Pancreas (tissue), 10 donors: ENCODE data around the gene ITPA. TPM values are rescaled to one million over a fixed set of nuclear protein-coding genes. Genes with fewer than 3 reads are reported as not detected.
A peak's percentile ranks its signal among the peaks of the same experiment; 100 is the strongest.

ENCODE experiments used
- ATAC-seq, 4 donors: fragments of 200-7000 bp; cut with Tn5 transposase; one replicate each; pipeline versions ENCODE4 v1.8.0 to v1.9.1; 2020; ENCODE audit warnings: mild to moderate bottlenecking in 4 of 4, moderate library complexity in 4 of 4
- DNase-seq, 6 donors: peaks; one replicate each; pipeline ENCODE4 v3.0.0-alpha.2; 2020
- FAIRE-seq: peaks from 2 replicates; lab custom pipeline; 2012; peaks lifted over from hg19 to GRCh38; lab: Jason Lieb, UNC
- H3K27ac ChIP-seq, 4 donors: fragments of 200-600 bp; sonication (generic); 1 replicate in 3 of 4; 2 replicates in 1 of 4; pipeline versions ENCODE4 v1.5.0 to v1.8.0; 2020
- H3K27me3 ChIP-seq, 4 donors: fragments of 200-600 bp; one replicate each; pipeline ENCODE4 v1.8.0; 2021
- H3K36me3 ChIP-seq, 3 donors: fragments of 200-600 bp; sonication (generic) in 1 of 3; one replicate each; pipeline versions ENCODE4 v1.5.0 to v1.8.0; 2020 to 2021
- H3K4me1 ChIP-seq, 3 donors: fragments of 200-600 bp; one replicate each; pipeline ENCODE4 v1.8.0; 2021
- H3K4me3 ChIP-seq, 4 donors: fragments of 200-600 bp; sonication (generic) in 2 of 4; one replicate each; pipeline versions ENCODE4 v1.5.0 to v1.8.0; 2020 to 2021
- H3K9me3 ChIP-seq, 4 donors: fragments of 200-600 bp; one replicate each; pipeline ENCODE4 v1.8.0; 2021
- CTCF ChIP-seq, 4 donors: fragments of 200-600 bp; sonication (generic) in 3 of 4; IDR thresholded peaks; one replicate each; pipeline versions ENCODE4 v1.5.0 to v1.8.0; 2021; ENCODE audit warnings: antibody characterized with exemption in 4 of 4
- whole genome bisulfite sequencing, 2 donors: extraction: QIAGEN DNeasy Blood & Tissue Kit; methylation state at CpG; one replicate each; pipeline ENCODE4 v1.1.7; 2013; 5-methylcytosine and 5-hydroxymethylcytosine counted together
- intact Hi-C, 3 donors: fragments of 100-400 bp; cut with DNase I; formaldehyde crosslinking; loops; one replicate each; pipeline versions ENCODE4 v1.11.1 to v1.14.2; 2022
- polyA plus RNA-seq, 2 donors: library from polyadenylated mRNA; stranded (reverse); fragments of 200-250 nt; gene quantifications; one replicate each; pipeline ENCODE4 v1.2.3, GENCODE V29; 2013
- total RNA-seq, 6 donors: library from RNA; stranded (reverse); fragmentation: NEBNext Ultra II Directional in 4 of 6; extraction: Animal tissue kit (Norgen Biotek cat#: 25700) in 4 of 6; gene quantifications; one replicate each; pipeline versions ENCODE4 v1.2.1 to v1.2.4, GENCODE V29; 2021 to 2023
- donor health status: healthy with polysubstance abuse.
- donor health status: DM: no; HTN: no; CAD: no; lungs with moderate emphysema.
- donor health status: DM: no; HTN: no; CAD: no.
- donor health status: control.
- donor health status: control.
- donor health status: Bipolar disorder and iron deficiency.
- donor health status: DM: yes; HTN: yes; CAD: no.
- donor health status: DM: no; HTN: no; CAD: no.
- donor health status: DM: no; HTN: no; CAD: no.
- donor health status: DM: yes; HTN: yes; CAD: no.

The ITPA gene
- total and polyA plus RNA-seq, 8 donors: 14.2 to 111 (median 25.9) TPM

GRCh38 chr20:3202965-3203314 lies 6.4 kb upstream of the ITPA start:
- Histone ChIP-seq H3K4me3 (peak overlapping the region; percentile 58 to 79 (median 68)), H3K27me3 (no peaks in the 10 kb centered on the region), H3K9me3 (no peaks in the 10 kb centered on the region), H3K4me1 (peaks cover 0 to 7% (median 0%) of the 10 kb centered on the region in 3 donors), H3K27ac (peak overlapping the region; percentile 74 to 86 (median 84)), H3K36me3 (peaks cover 0 to 23% (median 9%) of the 10 kb centered on the region in 3 donors)
- no peak for DNase-seq
- peak in 2 of 4 donors; percentile 16 for ATAC-seq
- WGBS, 2 donors: 13 to 27% methylated on average over 9 of the region's 9 CpGs
- intact Hi-C loops: no loop called here
- FAIRE-seq: no peak
- TF ChIP-seq CTCF (IDR thresholded peaks at IDR 0.05): no peak

DNA sequence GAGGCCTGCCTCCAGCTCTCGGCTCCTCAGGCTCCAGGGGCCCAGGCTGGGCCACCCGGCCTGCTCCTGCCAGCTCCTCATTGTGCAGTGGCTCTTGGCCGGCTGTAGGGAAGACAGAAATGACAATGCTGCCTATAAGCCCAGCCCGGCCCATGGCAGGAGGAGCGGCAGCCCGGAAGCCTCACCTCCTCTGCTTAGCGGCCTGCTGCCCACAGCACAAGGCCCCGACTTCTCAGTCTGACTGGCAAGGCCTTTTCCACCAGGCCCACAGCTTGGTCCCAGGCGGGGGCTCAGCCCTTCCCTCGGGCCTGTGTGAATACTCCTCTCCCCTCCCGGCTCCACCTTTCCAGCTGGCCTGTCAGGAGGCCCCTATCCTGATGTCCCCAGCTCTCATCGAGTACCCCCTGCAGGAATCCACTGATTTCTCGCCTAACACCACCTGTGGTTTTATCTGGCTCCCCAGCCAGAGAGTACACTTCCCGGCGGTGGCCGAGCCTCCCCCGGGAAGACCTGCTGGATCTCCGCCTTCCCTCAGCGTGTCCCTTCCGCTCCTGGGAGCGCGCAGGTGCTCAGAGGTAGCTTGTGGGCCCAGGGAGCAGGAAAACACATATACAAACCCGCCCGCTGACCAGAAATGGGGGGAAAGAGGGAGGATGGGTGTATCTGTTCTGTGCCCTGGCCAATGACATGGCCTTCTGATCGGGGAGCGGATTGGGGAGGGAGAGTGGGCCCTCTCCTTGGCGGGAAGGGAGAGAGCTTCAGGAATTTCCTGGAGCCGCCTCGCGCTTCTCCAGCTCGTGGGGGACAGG lies 5.8 kb upstream of the ITPA start:
- intact Hi-C loops: no loop called here
- H3K4me3 ChIP-seq: peak overlapping the region; percentile 58 to 79 (median 68)
- FAIRE-seq (no peak), DNase-seq (peak; percentile 38 to 73 (median 52)), ATAC-seq (peak; percentile 49 to 59 (median 56))
- peaks cover 0 to 11% (median 0%) of the 10 kb centered on the region in 3 donors for H3K4me1 ChIP-seq
- peak overlapping the region; percentile 74 to 86 (median 84) for H3K27ac ChIP-seq
- H3K27me3 ChIP-seq: no peaks in the 10 kb centered on the region
- 2 to 4% methylated on average over 30 to 31 of the region's 31 CpGs for WGBS, 2 donors
- H3K9me3 ChIP-seq: no peaks in the 10 kb centered on the region
- peaks cover 0 to 23% (median 9%) of the 10 kb centered on the region in 3 donors for H3K36me3 ChIP-seq
- no peak for TF ChIP-seq CTCF (IDR thresholded peaks at IDR 0.05)

DNA sequence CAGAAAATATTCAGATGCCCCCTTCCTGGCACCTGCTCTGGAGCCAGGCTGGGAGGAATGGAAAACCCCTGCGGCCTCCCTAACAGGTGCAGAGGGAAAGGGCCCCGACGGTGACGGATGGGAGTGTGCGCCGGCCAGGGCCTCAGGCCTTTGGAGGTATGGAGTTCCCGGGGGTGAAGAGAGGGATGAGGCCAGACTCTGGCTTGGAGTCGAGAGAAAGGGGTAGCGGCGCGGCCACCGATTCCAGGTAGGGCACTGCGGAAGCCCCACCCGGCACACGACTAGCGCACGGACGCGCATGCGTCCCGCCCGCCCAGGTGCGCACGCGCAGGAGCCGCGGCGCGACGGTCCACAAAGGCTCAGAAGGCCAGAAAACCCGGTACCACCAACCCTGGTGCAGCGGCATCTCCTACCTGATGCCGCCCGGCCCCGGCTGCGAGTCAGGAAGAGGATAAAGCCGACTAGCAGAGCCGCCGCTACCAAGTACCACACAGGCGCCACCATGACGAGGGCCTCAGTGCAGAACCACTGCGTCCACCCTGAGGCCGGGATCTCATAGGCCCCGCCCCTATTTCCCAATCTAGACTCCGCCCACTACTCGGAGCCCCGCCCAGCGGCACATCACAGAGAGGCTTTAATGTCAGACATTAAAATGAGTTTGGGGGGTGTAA lies 5.0 kb upstream of the ITPA start, which contains the start of gene DDRGK1:
Gene DDRGK1 (minus strand): TSS at position 559 of the 671 bp plus-strand sequence. CDS start 55 bp downstream, at position 504.
- intact Hi-C loops: no loop called here
- H3K4me1 ChIP-seq: peaks cover 0 to 13% (median 0%) of the 10 kb centered on the region in 3 donors
- no peak for TF ChIP-seq CTCF (IDR thresholded peaks at IDR 0.05)
- WGBS, 2 donors: 0% methylated on average over 32 to 48 of the region's 48 CpGs
- no peak for FAIRE-seq
- ATAC-seq: peak; percentile 90 to 95 (median 92)
- no peaks in the 10 kb centered on the region for H3K9me3 ChIP-seq
- DNase-seq: peak; percentile 79 to 95 (median 90)
- no peaks in the 10 kb centered on the region for H3K27me3 ChIP-seq
- peak within 1 kb of the TSS; percentile 58 to 79 (median 68) for H3K4me3 ChIP-seq
- H3K36me3 ChIP-seq: peaks cover 0 to 16% (median 9%) of the 10 kb centered on the region in 3 donors
- peak within 1 kb of the TSS; percentile 74 to 86 (median 84) for H3K27ac ChIP-seq

- H3K4me3 ChIP-seq: peak overlapping the region; percentile 81 to 90 (median 82)
- no peaks in the 10 kb centered on the region for H3K27me3 ChIP-seq
- no peaks in the 10 kb centered on the region for H3K36me3 ChIP-seq
- no peaks in the 10 kb centered on the region for H3K9me3 ChIP-seq
- no peak for TF ChIP-seq CTCF (IDR thresholded peaks at IDR 0.05)
- FAIRE-seq (no peak), ATAC-seq (peak in 1 of 4 donors; percentile 2), DNase-seq (no peak)
- H3K4me1 ChIP-seq: peaks cover 0 to 6% (median 4%) of the 10 kb centered on the region in 3 donors
- H3K27ac ChIP-seq: peak overlapping the region in 3 of 4 donors; percentile 65 to 74 (median 71)
- 4 to 7% methylated on average over 10 of the region's 10 CpGs for WGBS, 2 donors
- intact Hi-C loops: no loop called here
These were observed 477 bp upstream of the ITPA start for GRCh38 chr20:3208786-3209256.
